ENCODE results near the gene APLP2. TPM values are rescaled to one million over a fixed set of nuclear protein-coding genes. Genes with fewer than 3 reads are reported as not detected.

APLP2 gene
- total and polyA plus RNA-seq, 9 of the 15 experiments (the other 6 are each of a cell fraction or from before 2014, with no cell fraction given): 17.4 to 164 (median 118) TPM

DNA sequence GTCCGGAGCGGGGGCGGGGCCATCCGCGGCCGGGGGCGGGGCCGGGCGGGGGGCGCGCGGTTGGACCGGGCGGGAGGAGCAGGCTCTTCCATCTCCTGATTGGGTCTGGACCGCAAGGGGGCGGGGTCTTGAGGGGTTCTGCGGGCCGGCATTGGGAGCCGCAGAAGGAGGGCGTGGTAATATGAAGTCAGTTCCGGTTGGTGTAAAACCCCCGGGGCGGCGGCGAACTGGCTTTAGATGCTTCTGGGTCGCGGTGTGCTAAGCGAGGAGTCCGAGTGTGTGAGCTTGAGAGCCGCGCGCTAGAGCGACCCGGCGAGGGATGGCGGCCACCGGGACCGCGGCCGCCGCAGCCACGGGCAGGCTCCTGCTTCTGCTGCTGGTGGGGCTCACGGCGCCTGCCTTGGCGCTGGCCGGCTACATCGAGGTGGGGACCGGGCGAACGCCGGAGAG is at the start of gene APLP2 (continued):
- no peak for TF ChIP-seq ZNF592 (IDR thresholded peaks at IDR 0.05)
- 0 out of 2 replicates have a peak, but pooled peaks have one; percentile 50 for TF ChIP-seq CGGBP1 (CRISPR knock-in tag; IDR thresholded peaks at IDR 0.05)
- peak; percentile 57 for TF ChIP-seq RBM22 (IDR thresholded peaks at IDR 0.05; ENCODE audit: low read depth, low read length, poor library complexity, severe bottlenecking)
- TF ChIP-seq, protein P1, sequence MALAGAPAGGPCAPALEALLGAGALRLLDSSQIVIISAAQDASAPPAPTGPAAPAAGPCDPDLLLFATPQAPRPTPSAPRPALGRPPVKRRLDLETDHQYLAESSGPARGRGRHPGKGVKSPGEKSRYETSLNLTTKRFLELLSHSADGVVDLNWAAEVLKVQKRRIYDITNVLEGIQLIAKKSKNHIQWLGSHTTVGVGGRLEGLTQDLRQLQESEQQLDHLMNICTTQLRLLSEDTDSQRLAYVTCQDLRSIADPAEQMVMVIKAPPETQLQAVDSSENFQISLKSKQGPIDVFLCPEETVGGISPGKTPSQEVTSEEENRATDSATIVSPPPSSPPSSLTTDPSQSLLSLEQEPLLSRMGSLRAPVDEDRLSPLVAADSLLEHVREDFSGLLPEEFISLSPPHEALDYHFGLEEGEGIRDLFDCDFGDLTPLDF (CRISPR knock-in tag; IDR thresholded peaks at IDR 0.05): no peak
- TF ChIP-seq, protein P2, sequence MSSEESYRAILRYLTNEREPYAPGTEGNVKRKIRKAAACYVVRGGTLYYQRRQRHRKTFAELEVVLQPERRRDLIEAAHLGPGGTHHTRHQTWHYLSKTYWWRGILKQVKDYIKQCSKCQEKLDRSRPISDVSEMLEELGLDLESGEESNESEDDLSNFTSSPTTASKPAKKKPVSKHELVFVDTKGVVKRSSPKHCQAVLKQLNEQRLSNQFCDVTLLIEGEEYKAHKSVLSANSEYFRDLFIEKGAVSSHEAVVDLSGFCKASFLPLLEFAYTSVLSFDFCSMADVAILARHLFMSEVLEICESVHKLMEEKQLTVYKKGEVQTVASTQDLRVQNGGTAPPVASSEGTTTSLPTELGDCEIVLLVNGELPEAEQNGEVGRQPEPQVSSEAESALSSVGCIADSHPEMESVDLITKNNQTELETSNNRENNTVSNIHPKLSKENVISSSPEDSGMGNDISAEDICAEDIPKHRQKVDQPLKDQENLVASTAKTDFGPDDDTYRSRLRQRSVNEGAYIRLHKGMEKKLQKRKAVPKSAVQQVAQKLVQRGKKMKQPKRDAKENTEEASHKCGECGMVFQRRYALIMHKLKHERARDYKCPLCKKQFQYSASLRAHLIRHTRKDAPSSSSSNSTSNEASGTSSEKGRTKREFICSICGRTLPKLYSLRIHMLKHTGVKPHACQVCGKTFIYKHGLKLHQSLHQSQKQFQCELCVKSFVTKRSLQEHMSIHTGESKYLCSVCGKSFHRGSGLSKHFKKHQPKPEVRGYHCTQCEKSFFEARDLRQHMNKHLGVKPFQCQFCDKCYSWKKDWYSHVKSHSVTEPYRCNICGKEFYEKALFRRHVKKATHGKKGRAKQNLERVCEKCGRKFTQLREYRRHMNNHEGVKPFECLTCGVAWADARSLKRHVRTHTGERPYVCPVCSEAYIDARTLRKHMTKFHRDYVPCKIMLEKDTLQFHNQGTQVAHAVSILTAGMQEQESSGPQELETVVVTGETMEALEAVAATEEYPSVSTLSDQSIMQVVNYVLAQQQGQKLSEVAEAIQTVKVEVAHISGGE (CRISPR knock-in tag; IDR thresholded peaks at IDR 0.05): no peak; a peak in 1 of 6 replicates
- TF ChIP-seq POLR2B (IDR thresholded peaks at IDR 0.05; ENCODE audit: low read depth, partially characterized antibody): peak; percentile 96
- no peak for TF ChIP-seq ZNF699 (CRISPR knock-in tag; IDR thresholded peaks at IDR 0.05; ENCODE audit: insufficient replicate concordance)
- no peak for TF ChIP-seq ZNF217 (CRISPR knock-in tag; IDR thresholded peaks at IDR 0.05)
- TF ChIP-seq, protein P3, sequence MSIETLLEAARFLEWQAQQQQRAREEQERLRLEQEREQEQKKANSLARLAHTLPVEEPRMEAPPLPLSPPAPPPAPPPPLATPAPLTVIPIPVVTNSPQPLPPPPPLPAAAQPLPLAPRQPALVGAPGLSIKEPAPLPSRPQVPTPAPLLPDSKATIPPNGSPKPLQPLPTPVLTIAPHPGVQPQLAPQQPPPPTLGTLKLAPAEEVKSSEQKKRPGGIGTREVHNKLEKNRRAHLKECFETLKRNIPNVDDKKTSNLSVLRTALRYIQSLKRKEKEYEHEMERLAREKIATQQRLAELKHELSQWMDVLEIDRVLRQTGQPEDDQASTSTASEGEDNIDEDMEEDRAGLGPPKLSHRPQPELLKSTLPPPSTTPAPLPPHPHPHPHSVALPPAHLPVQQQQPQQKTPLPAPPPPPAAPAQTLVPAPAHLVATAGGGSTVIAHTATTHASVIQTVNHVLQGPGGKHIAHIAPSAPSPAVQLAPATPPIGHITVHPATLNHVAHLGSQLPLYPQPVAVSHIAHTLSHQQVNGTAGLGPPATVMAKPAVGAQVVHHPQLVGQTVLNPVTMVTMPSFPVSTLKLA (conservative IDR thresholded peaks at IDR 0.05): no peak; a peak in 1 of 4 replicates
- peak; percentile 63 for TF ChIP-seq FOS (IDR thresholded peaks at IDR 0.05; ENCODE audit: extremely low read depth, insufficient read length)
- TF ChIP-seq TBP (optimal IDR thresholded peaks at IDR 0.05; ENCODE audit: low read depth, low read length): peak; percentile 98
- peak; percentile 32; the same call in 1 of the 2 replicates for TF ChIP-seq KLF1 (tag; IDR thresholded peaks at IDR 0.05)
- no peak for TF ChIP-seq SETDB1 (IDR thresholded peaks at IDR 0.05; ENCODE audit: low read length)
- peak; percentile 87 for TF ChIP-seq CCNT2 (IDR thresholded peaks at IDR 0.05; ENCODE audit: borderline replicate concordance, extremely low read depth, insufficient read length, low read depth, low read length)
- TF ChIP-seq TAF7 (tag; IDR thresholded peaks at IDR 0.05): peak; percentile 90
- no peak for TF ChIP-seq POU5F1 (IDR thresholded peaks at IDR 0.05; ENCODE audit: borderline replicate concordance, low read depth, low read length, partially characterized antibody)
